Breast epithelium (tissue), 4 donors: Measurements from ENCODE around the gene ADCY2. TPM values are rescaled to one million over a fixed set of nuclear protein-coding genes. Genes with fewer than 3 reads are reported as not detected.

Source experiments
- DNase-seq, 2 donors: peaks; one replicate each; pipeline ENCODE4 v3.0.0-alpha.2; 2019; ENCODE audit warnings: low spot score in 2 of 2
- H3K27ac ChIP-seq, 2 donors: fragments of 200-600 bp; sonication (generic) in 1 of 2; one replicate each; pipeline ENCODE4 v1.5.1; 2016 to 2019; ENCODE audit warnings: mild to moderate bottlenecking in 1 of 2
- H3K27me3 ChIP-seq, 2 donors: fragments of 200-600 bp; sonication (generic) in 1 of 2; one replicate each; pipeline versions ENCODE4 v1.5.1 to v1.6.0; 2017 to 2019; ENCODE audit warnings: control low read depth in 1 of 2, mild to moderate bottlenecking in 1 of 2
- H3K36me3 ChIP-seq: fragments of 200-600 bp; one replicate; pipeline ENCODE4 v1.5.1; 2019
- H3K4me1 ChIP-seq, 2 donors: fragments of 200-600 bp; sonication (generic); one replicate each; pipeline ENCODE4 v1.5.1; 2016 to 2019; ENCODE audit warnings: control low read depth in 1 of 2
- H3K4me3 ChIP-seq, 3 donors: fragments of 200-600 bp; sonication (generic); 1 replicate in 2 of 3; 2 replicates in 1 of 3; pipeline ENCODE4 v1.5.1; 2016 to 2019; ENCODE audit warnings: mild to moderate bottlenecking in 3 of 3, moderate library complexity in 2 of 3
- H3K9me3 ChIP-seq, 2 donors: fragments of 200-600 bp; sonication (generic) in 1 of 2; one replicate each; pipeline ENCODE4 v1.5.1; 2016 to 2019; ENCODE audit warnings: control low read depth in 1 of 2
- CTCF ChIP-seq, 3 donors: fragments of 450-650 bp; IDR thresholded peaks; one replicate each; pipeline ENCODE4 v1.5.1; 2016 to 2017; ENCODE audit warnings: antibody characterized with exemption in 3 of 3, mild to moderate bottlenecking in 3 of 3, moderate library complexity in 3 of 3
- POLR2A ChIP-seq: fragments of 450-650 bp; IDR thresholded peaks from one replicate; pipeline ENCODE4 v1.6.1; 2016; ENCODE audit warnings: antibody characterized with exemption, mild to moderate bottlenecking, moderate library complexity
- POLR2AphosphoS5 ChIP-seq, 3 donors: sonication (generic); formaldehyde crosslinking; IDR thresholded peaks; one replicate each; pipeline ENCODE4 v1.6.1; 2017; ENCODE audit warnings: antibody characterized with exemption in 3 of 3
- intact Hi-C: fragments of 100-400 bp; cut with DNase I; formaldehyde crosslinking; loops from one replicate; pipeline ENCODE4 v1.15.1; 2023; ENCODE audit warnings: low total_unique reads
- total RNA-seq, 3 donors: library from RNA; depleted of rRNA; stranded (reverse); fragments of >200 nt; gene quantifications; one replicate each; pipeline ENCODE4 v1.1.0, GENCODE V29; 2016

ADCY2 gene
- total RNA-seq, 3 donors from 2014 or later: 3.8 to 30.1 (median 4.9) TPM

- Histone ChIP-seq H3K9me3 (no peaks in the 10 kb centered on the region), H3K4me1 (no peaks in the 10 kb centered on the region), H3K4me3 (no peak overlapping the region), H3K36me3 (no peaks in the 10 kb centered on the region), H3K27ac (no peak overlapping the region), H3K27me3 (no peaks in the 10 kb centered on the region)
- TF ChIP-seq CTCF (IDR thresholded peaks at IDR 0.05): no peak
- TF ChIP-seq POLR2AphosphoS5 (IDR thresholded peaks at IDR 0.05): no peak
- TF ChIP-seq POLR2A: no peak
- no peak for DNase-seq
- intact Hi-C loops: no loop called here
Measured at GRCh38 chr5:7446913-7447312, 51.0 kb downstream of the ADCY2 start.

GRCh38 chr5:7453947-7454346, 58.0 kb downstream of the ADCY2 start:
- Histone ChIP-seq H3K27me3 (no peaks in the 10 kb centered on the region), H3K27ac (no peak overlapping the region), H3K4me3 (no peak overlapping the region), H3K4me1 (no peaks in the 10 kb centered on the region), H3K36me3 (no peaks in the 10 kb centered on the region), H3K9me3 (no peaks in the 10 kb centered on the region)
- no peak for DNase-seq
- TF ChIP-seq POLR2A (no peak), POLR2AphosphoS5 (IDR thresholded peaks at IDR 0.05) (no peak), CTCF (IDR thresholded peaks at IDR 0.05) (no peak)
- intact Hi-C loops: no loop called here

- H3K4me1 ChIP-seq: no peaks in the 10 kb centered on the region
- no peaks in the 10 kb centered on the region for H3K27me3 ChIP-seq
- no peaks in the 10 kb centered on the region for H3K36me3 ChIP-seq
- TF ChIP-seq CTCF (IDR thresholded peaks at IDR 0.05) (no peak), POLR2A (no peak), POLR2AphosphoS5 (IDR thresholded peaks at IDR 0.05) (no peak)
- no peak overlapping the region for H3K4me3 ChIP-seq
- H3K9me3 ChIP-seq: no peaks in the 10 kb centered on the region
- intact Hi-C loops: no loop called here
- H3K27ac ChIP-seq: no peak overlapping the region
- no peak for DNase-seq
Measured at GRCh38 chr5:7456206-7456605, 60.3 kb downstream of the ADCY2 start.

- intact Hi-C loops: no loop called here
Measured at GRCh38 chr5:7461371-7461770, 65.4 kb downstream of the ADCY2 start.

GRCh38 chr5:7462758-7463157, 66.8 kb downstream of the ADCY2 start:
- H3K4me1 ChIP-seq: no peaks in the 10 kb centered on the region

More at GRCh38 chr5:7461371-7461770, 65.4 kb downstream of the ADCY2 start:
- Histone ChIP-seq H3K9me3 (no peaks in the 10 kb centered on the region), H3K4me3 (no peak overlapping the region), H3K36me3 (no peaks in the 10 kb centered on the region), H3K27ac (no peak overlapping the region), H3K27me3 (no peaks in the 10 kb centered on the region), H3K4me1 (no peaks in the 10 kb centered on the region)
- no peak for DNase-seq
- TF ChIP-seq POLR2AphosphoS5 (IDR thresholded peaks at IDR 0.05) (no peak), CTCF (IDR thresholded peaks at IDR 0.05) (no peak), POLR2A (no peak)

More at GRCh38 chr5:7462758-7463157, 66.8 kb downstream of the ADCY2 start:
- Histone ChIP-seq H3K9me3 (no peaks in the 10 kb centered on the region), H3K36me3 (no peaks in the 10 kb centered on the region), H3K27me3 (no peaks in the 10 kb centered on the region), H3K4me3 (no peak overlapping the region), H3K27ac (no peak overlapping the region)
- intact Hi-C loops: no loop called here
- TF ChIP-seq POLR2AphosphoS5 (IDR thresholded peaks at IDR 0.05): no peak
- no peak for TF ChIP-seq POLR2A
- no peak for TF ChIP-seq CTCF (IDR thresholded peaks at IDR 0.05)
- DNase-seq: no peak
